SKM-1 treated with dmso at 0.1 percent for 144 hours (cell line): ENCODE measurements around the gene FRMD4A.
"Not testable (repeated sequence)": the region's sequence is repeated elsewhere in the genome, so short reads cannot be mapped to it uniquely, and the experiment has no call there.

Source experiments
- DNase-seq: peaks from one replicate; lab custom pipeline; 2025; ENCODE audit not compliant: unreplicated experiment; lab: John Stamatoyannopoulos, UW

Gene FRMD4A

GRCh38 chr10:14153570-14154055 is 177.1 kb downstream of the FRMD4A start:
- DNase-seq: no peak

GRCh38 chr10:14151571-14151970 is 179.2 kb downstream of the FRMD4A start:
- no peak for DNase-seq

GRCh38 chr10:14150526-14150925 is 180.2 kb downstream of the FRMD4A start:
- DNase-seq: no peak

- DNase-seq: no peak
Observed at GRCh38 chr10:14146501-14146900, 184.2 kb downstream of the FRMD4A start.

- DNase-seq: no peak
Observed at GRCh38 chr10:14146025-14146424, 184.7 kb downstream of the FRMD4A start.

- DNase-seq: no peak
Observed at GRCh38 chr10:14144451-14144850, 186.3 kb downstream of the FRMD4A start.

GRCh38 chr10:14142606-14143250 is 188.0 kb downstream of the FRMD4A start:
- DNase-seq: no peak

GRCh38 chr10:14141283-14141682 is 189.4 kb downstream of the FRMD4A start:
- no peak for DNase-seq

- no peak for DNase-seq
Observed at GRCh38 chr10:14137391-14137790, 193.3 kb downstream of the FRMD4A start.

GRCh38 chr10:14135196-14135595 is 195.5 kb downstream of the FRMD4A start:
- not testable (repeated sequence) for DNase-seq

GRCh38 chr10:14134275-14134674 is 196.4 kb downstream of the FRMD4A start:
- no peak for DNase-seq

- DNase-seq: no peak
Observed at GRCh38 chr10:14131261-14131960, 199.3 kb downstream of the FRMD4A start.

GRCh38 chr10:14129770-14130169 is 201.0 kb downstream of the FRMD4A start:
- no peak for DNase-seq

GRCh38 chr10:14128519-14128918 is 202.2 kb downstream of the FRMD4A start:
- DNase-seq: no peak

- DNase-seq: no peak
Observed at GRCh38 chr10:14126697-14127440, 203.9 kb downstream of the FRMD4A start.

- DNase-seq: no peak
Observed at GRCh38 chr10:14125564-14125963, 205.2 kb downstream of the FRMD4A start.

- DNase-seq: no peak
Observed at GRCh38 chr10:14124941-14125340, 205.8 kb downstream of the FRMD4A start.

- no peak for DNase-seq
Observed at GRCh38 chr10:14123139-14123538, 207.6 kb downstream of the FRMD4A start.

- no peak for DNase-seq
Observed at GRCh38 chr10:14120812-14121211, 209.9 kb downstream of the FRMD4A start.

GRCh38 chr10:14118953-14119352 is 211.8 kb downstream of the FRMD4A start:
- DNase-seq: no peak

- DNase-seq: no peak
Observed at GRCh38 chr10:14116837-14117236, 213.9 kb downstream of the FRMD4A start.

GRCh38 chr10:14116021-14116420 is 214.7 kb downstream of the FRMD4A start:
- DNase-seq: no peak
